Islet of Langerhans (tissue), 1 donor: Measurements from ENCODE around the gene ASB18.
"Not testable (repeated sequence)": the region's sequence is repeated elsewhere in the genome, so short reads cannot be mapped to it uniquely, and the experiment has no call there.

Experiments used
- FAIRE-seq: peaks from one replicate; lab custom pipeline; 2011; peaks lifted over from hg19 to GRCh38; lab: Jason Lieb, UNC

Gene ASB18

DNA sequence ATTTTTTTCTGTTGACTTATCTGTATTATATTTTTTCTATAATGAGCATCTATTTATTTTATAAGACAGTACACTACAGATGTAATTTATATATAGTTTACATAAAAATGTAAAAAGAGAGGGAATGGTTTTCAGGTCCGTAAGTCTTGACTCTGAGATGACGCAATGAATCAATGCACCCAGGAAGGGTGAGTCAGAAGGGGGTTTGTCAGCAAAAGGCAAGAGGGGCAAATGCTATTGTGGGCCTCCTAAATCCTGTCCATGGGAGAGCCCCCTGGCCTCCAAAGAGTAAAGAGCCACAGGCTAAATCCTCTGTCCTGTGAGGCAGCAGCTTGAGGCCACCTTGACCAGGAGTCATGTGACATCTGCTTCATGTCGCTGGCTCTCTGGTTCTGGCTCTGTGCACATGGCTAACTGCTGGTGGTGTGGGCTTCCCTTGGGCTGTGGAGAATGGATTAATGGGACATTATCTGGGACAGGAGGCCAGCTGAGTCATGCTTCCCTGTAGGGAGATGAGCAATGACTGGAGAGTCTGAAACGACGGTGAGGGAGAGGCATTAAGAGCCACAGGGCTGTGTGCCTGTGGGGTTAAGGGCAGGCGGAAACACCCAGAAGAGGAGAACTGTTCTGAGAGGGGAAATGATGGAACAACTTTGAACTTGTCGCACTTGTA is 22.8 kb upstream of the ASB18 start:
- FAIRE-seq: no peak

GRCh38 chr2:236284208-236284607 is 20.0 kb upstream of the ASB18 start:
- FAIRE-seq: no peak

- no peak for FAIRE-seq
These were observed 18.2 kb upstream of the ASB18 start for GRCh38 chr2:236282406-236282805.

DNA sequence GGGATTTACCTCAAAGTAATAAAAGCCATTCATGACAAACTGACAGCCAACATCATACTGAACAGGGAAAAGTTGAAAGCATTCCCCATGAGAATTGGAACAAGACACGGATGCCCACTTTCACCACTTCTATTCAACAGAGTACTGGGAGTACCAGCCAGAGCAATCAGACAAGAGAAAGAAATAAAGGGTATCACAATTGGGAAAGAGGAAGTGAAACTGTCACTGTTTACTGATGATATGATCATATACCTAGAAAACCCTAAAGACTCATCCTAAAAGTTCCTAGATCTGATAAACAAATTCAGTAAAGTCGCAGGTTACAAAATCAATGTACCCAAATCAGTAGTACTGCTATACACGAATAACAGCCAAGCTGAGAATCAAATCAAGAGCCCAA is 17.2 kb upstream of the ASB18 start:
- FAIRE-seq: no peak

DNA sequence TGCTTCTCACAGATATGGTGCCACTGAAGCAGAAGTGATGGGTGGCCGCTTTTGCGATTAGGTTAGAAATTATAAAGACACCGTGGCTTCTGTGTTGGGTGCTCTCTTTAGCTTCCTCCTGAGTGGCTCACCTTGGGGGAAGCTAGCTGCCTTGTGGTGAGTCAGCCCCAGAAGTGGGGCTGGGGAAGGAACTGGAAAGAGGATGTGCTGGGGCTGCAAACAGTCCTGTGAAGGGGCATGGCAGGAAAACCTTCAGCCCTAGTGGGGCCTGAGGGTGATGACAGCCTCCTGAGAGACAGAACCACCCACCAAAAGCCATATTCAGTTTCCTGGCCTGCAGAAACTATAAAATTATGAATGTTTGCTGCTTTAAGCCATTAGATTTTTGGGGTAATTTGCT is 8.9 kb upstream of the ASB18 start:
- no peak for FAIRE-seq

DNA sequence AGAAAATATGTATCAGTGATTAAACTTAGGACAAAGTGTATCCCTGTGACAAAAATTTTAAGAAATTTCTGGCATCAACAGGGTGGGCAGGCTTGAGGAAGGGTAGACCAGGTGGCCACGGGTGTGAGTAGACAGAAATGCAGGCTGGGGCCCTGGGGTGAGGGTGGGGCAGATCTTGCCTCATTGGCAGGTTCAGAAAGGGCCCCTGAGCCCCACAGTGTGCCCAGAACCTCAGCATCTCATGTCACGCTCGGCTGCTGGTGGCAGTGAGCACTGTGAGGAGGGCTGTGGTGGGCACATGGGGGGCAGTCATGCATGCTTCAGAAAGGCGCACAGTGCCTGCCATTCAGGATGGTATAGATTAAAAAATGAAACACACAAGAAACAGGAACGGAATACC is 7.6 kb upstream of the ASB18 start:
- no peak for FAIRE-seq

DNA sequence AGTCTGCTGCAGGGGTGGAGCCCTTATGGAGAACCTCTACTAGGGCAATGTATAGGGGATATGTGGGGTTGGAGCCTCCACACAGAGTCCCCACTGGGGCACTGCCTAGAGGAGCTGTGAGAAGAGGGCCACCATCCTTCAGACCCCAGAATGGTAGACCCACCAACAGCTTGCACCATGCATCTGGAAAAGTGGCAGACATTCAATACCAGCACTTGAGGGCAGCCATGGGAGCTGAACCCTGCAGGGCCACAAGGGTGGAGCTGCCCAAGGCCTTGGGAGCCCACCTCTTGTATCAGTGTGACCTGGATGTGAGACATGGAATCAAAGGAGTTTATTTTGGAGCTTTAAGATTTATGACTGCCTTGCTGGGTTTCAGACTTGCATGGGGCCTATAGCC is 5.7 kb upstream of the ASB18 start:
- FAIRE-seq: not testable (repeated sequence)

- FAIRE-seq: no peak
These were observed 1.5 kb upstream of the ASB18 start for GRCh38 chr2:236265675-236266074.

DNA sequence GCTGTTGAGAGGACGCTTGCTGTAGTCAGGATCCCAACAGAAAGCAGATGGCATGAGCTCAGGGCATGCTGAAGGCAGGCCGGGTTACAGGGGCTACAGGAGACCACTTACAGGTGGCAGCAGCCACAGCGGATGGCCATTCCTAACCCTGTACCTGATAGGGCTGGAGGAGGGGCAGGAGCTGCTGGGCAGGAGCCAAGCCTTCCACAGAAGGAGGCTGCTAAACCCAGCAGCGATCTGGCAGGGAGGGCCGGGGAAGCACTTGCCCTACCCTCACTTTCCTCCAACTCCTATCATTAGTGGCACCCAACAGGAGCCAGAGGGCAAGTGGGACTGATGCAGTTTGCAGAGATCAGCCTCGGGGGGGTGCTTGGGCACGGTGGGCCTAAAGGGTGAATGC is 2.0 kb downstream of the ASB18 start:
- no peak for FAIRE-seq

DNA sequence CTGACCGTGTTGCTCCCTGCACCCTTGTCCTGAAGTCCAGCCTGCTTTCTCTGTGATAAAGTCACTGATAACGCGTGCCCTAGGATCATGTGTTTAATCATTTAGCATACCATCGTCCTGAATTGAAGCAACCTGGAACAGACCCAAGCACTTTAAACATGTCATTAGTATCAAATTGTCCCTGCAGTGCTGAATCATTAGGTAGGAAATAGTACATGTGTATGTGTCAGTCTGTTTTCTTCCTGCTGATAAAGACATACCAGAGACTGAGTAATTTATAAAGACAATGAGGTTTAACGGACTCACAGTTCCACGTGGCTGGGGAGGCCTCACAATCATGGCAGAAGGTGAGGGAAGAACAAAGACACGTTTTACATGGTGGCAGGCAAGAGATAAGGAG is 2.8 kb downstream of the ASB18 start:
- FAIRE-seq: no peak

- FAIRE-seq: no peak
These were observed 4.8 kb downstream of the ASB18 start for GRCh38 chr2:236259371-236259770.

DNA sequence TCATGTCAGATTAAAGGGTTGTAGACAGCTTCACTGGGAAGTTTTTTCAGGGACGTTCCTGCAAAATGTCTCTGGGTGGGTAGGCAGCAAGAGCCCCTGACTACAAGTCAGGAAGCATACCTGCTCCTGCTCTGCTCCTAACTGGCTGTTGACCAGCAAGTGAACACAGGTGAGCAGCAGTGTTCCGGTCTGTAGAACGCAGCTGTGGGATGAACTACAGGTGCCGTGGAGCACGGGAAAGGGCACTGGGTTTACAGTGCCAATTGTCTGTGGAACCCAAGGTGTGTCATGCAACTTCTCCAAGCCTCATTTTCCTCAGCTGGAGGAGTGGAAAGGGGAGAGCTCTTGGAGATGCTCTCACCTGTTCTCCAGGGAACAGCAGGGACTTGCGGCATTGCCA is 6.6 kb downstream of the ASB18 start:
- no peak for FAIRE-seq

DNA sequence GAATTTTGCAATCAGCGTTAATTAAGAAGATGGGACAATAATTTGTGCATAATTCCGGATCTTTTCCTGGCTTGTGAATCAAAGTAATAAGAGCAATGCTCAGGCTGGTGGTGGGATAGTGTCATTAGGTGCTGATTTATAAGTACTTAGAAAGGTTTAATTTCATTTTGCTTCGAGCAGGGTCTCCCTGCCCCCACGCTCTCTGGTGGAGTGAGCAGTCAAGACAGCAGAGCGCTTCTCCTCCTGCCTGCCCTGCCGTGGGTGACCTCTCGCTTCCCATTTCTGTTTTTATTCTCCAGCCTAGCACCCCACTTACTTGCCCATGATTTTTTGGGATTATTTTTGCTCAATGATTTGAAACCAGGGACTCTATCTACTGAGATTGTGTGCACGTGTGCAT is 7.1 kb downstream of the ASB18 start:
- FAIRE-seq: no peak

GRCh38 chr2:236256366-236256985 is 7.7 kb downstream of the ASB18 start:
- no peak for FAIRE-seq

DNA sequence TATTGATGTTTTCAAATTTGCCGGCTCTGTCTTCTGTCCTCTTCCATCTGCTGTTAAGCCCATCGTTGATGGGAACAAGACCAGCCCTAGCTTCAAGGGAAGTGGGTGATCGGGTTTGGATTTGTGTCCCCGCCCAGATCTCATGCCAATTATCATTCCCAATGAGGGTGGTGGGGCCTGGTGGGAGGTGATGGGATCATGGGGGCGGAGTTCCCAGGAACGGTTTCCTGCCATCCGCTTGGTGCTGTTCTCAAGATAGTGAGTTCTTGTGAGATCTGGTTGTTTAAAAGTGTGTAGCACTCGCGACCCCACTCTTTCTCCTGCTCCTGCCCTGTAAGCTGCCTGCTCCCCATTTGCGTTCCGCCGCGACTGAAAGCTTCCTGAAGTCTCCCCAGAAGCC is 9.5 kb downstream of the ASB18 start:
- no peak for FAIRE-seq

DNA sequence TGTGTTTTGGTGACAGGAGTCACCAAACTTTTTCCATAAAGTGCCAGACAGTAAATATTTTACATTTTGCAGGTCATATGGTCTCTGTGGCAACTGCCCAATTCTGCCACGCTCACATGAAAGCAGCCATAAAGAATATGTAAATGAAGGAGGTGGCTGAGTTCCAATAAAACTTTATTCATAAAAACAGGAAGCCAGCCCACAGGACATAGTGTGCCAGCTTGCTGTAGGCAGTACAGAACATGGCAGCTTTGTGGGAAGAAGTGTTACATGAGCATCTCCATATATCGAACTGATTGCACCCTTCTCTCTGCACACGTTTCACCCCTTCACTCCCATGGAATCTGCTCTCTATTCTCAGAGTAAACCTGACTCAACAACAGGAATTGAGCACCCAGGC is 10.2 kb downstream of the ASB18 start:
- no peak for FAIRE-seq

- FAIRE-seq: no peak
These were observed 11.6 kb downstream of the ASB18 start for GRCh38 chr2:236252602-236253001.

DNA sequence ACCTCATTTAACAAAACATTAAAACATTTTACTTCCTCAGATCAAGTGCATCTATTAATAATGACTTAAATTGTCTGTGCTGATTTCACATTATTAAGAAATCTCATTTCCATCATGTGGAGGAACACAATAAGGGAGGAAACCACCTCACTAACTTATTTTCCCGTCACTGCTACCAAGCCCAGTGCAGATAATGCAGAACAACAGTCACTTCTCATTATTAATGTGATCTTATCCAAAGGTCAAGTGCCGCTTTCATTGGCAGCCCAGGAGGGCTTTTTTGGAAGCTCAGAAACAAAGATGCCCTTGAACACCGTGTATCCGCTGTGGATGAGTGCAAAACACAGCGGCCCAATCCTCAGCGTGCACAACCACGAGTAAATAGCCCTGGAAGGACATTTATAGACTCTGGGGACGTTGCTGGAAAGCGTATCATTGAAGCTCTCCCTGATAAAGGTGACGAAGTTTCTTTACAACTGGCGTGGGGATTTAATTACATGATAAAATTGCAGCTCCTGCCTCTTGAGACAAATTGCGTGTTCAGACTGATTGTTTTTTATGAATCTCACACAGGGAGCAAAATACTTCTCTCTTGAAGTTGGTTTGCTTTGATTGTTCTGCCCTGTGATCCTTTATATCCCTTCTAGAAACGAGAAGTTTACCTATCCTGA is 13.2 kb downstream of the ASB18 start:
- no peak for FAIRE-seq

DNA sequence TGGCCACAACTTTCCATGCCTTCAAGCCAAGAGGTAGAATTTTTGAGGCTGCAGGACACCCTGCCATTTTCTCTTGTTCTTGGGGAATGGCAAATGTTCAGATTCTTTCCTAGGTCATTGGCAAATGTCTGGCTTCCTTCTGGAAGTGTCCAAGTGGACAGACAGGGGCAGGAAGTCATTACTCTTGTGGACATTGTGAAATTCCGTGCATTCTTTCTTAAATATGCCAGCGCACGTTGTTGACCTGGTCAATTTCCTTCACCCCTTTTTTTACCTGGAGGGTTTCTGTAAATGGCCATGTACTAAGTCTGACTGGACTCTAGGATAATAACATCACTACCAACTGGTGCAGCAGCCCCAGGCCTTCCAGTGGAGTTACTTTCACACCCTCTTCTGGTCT is 13.9 kb downstream of the ASB18 start:
- FAIRE-seq: no peak

- FAIRE-seq: no peak
These were observed 15.1 kb downstream of the ASB18 start for GRCh38 chr2:236249066-236249465.

DNA sequence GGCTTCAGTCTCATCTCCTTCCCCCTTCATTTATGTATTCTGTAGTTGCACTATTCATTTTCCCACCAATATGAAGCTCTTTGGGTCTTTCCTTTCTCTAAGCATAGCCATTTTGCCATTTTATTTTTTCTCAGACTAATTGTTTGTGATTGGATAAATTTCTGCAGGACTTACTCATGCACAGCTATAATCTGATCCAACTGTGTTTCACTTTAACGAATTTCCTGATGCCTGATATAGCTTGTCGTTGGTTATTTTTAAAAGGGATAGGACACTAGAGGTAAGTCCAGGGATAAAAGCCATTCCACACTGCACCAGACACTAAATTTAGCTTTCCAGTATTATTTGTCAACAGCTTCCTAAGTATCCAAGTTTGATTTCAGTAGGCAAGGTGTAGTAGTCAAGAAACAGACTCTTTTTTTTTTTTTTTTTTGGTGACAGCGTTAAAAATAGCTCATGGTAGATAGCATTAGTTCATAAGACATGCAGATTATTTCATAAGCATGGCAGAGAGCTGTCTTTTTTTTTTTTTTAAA is 17.4 kb downstream of the ASB18 start:
- no peak for FAIRE-seq

DNA sequence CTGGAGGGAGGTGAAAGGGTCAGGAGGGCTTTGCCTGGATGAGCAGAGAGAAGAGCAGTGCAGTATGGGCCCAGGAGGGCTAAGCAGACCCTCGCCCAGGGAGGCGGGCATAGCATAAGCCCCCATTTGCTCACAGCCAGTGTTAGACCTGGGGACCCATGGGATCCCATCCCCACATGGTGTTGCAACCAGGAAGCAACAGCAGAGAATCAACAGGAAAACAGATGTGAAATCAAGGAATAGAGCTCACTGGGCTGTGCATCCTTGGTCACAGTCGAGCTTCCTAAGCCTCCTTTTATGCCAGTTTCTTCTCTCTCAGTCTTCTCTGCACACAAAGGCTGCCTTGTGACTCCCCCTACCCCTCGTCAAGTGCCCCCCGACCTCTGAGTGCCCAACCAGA is 19.9 kb downstream of the ASB18 start:
- FAIRE-seq: no peak

- FAIRE-seq: no peak
These were observed 22.1 kb downstream of the ASB18 start for GRCh38 chr2:236242057-236242495.
